Stimulated activated CD4-positive, alpha-beta T cell treated with anti-CD3 and anti-CD28 coated beads, Interleukin-12 subunit alpha, Interleukin-12 subunit beta, amount 100 ng/mL, for 48 hours (primary cell): ENCODE data around the gene MS4A3.
"Not testable (repeated sequence)": the region's sequence is repeated elsewhere in the genome, so short reads cannot be mapped to it uniquely, and the experiment has no call there.

Source experiments
- DNase-seq, 3 donors: peaks; one replicate each; pipeline ENCODE4 v3.0.0-alpha.2; 2020; ENCODE audit warnings: low read depth in 2 of 3, low spot score in 1 of 3

Gene MS4A3, protein sequence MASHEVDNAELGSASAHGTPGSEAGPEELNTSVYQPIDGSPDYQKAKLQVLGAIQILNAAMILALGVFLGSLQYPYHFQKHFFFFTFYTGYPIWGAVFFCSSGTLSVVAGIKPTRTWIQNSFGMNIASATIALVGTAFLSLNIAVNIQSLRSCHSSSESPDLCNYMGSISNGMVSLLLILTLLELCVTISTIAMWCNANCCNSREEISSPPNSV

DNA sequence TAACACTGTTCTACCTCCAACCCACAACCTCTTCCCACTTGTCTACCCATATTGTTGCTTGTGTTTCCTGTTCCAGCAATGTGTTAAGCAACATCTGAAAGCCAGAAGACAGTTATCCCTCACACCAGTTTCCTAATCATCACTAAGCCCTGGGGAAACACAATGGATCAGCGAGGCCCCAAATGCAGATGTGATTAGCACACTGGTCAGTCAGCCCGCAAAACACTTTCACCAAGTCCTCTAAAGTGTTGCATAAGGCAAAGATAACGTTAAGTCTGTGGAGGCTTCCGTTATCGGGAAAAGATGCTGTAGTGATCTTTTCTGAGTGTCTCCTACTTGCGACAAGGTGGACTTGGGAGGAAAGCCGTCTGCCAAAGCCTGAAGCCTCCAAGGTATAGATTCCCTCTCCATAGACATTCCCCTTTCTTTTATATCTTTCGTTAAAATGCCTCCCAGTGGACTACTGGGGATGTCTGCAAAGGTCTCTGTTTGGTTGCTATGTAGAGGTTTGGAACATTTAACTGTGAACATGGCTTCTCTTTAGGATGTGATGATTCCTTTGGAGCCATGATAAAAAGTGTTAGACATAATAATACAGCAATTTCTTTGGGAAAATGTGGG lies at the start of gene MS4A3:
MS4A3 (plus strand) TSS at position 317 of the 621 bp plus-strand sequence. CDS start 4,496 bp downstream, outside the sequence.
- DNase-seq, result no peak

DNA sequence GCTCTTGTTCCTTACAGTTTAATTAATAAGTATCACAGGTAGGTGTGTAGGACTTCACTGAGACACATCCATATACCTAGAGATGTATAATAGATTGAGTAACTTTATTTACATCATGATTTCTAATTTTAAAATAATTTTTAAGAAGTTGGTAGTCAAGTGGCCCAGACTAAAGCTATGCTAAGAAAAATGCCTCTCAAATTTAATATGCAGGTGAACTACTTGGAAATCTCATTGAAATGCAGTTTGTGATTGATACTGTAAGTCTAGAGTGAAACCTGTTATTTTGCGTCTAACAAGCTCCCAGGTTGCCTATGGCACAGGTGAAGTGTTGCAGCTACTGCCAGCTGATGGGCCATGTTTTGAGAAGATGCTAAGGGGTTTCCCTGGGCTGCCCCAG lies 39.6 kb upstream of the MS4A3 start, which contains the start of gene OOSP4B:
OOSP4B (plus strand) TSS at position 301 of the 400 bp plus-strand sequence.
- DNase-seq, result no peak

DNA sequence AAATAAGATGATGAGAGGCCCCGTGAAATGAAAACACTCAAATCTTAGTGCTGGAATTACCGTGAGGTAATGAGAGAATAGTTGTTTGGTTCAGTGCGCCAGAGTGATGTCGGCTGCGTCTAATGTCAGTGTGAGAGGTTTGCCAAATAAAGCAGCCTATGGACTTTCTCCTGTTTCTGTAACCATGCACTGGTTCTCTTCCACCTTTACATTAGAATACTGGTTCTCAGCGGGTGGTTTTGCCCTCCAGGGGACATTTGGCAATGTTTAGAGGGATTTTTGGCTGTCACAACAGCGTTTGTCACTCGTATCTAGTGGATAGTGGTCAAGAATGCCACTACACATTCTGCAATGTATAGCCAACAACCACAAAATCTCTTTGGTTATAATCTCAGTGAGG lies 38.4 kb upstream of the MS4A3 start:
- DNase-seq, result no peak

DNA sequence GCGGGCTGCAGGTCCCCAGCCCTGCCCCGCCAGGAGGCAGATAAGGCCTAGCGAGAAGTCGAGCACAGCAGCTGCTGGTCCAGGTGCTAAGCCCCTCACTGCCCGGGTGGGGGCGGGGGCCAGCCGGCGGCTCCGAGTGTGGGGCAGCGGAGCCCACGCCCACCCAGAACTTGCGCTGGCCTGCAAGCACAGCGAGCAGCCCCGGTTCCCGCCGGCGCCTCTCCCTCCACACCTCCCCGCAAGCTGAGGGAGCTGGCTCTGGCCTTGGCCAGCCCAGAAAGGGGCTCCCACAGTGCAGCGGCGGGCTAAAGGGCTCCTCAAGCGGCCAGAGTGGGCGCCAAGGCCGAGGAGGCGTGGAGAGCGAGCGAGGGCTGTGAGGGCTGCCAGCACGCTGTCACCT lies 36.1 kb upstream of the MS4A3 start:
- not testable (repeated sequence) for DNase-seq

DNA sequence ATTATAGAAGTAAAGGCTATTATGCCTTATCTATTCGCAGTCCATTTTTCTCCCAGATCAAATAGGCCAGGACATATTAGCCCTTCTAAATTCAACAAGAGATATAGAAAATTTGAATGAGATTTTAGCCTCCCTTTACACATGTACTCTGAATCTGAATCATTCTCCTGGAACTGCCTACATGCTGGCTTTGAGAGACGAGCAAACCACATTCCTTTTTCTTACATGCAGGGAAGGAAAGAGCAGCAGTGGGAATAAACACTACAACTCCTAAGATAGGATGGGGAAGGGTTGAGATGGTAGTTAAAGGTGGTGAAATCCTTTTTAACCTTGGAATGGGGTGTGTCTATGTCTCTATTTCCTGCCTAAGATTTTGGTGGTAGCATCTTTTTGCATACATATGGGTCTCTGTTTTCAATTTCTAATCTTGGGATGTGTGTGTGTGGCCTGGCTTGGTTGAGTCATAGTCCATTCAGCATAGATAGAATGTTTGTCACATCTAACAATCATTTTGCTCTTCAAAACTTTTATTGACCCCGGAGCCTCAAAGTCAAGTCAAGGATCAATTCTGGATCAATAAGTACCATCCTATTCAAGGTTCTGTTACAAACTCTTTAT lies 27.3 kb upstream of the MS4A3 start:
- no peak for DNase-seq

DNA sequence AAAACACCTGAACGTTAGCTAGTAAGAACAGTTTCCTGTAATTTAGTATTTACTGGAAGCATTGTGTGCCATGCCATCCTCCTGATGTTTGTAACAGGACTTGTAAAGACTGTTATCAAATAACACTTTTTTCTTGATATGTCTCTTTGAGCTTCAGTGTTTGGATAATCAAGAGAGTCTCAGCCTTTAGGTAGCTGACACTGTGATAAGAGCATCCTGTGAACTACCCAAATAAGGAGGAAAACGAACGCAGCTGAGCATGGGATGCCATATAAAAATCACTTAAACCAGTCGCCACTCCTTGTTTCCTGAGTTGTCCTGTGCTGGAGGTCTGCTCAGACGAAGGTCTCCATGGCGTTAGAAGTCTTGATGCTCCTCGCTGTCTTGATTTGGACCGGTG lies 16.4 kb upstream of the MS4A3 start, which contains the start of gene OOSP2:
OOSP2 (plus strand) TSS at position 301 of the 400 bp plus-strand sequence; CDS start at position 352, 51 bp downstream.
- DNase-seq, result no peak

DNA sequence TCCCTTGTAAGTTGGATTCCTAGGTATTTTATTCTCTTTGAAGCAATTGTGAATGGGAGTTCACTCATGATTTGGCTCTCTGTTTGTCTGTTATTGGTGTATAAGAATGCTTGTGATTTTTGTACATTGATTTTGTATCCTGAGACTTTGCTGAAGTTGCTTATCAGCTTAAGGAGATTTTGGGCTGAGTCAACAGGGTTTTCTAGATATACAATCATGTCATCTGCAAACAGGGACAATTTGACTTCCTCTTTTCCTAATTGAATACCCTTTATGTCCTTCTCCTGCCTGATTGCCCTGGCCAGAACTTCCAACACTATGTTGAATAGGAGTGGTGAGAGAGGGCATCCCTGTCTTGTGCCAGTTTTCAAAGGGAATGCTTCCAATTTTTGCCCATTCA lies 6.0 kb upstream of the MS4A3 start:
- DNase-seq, result not testable (repeated sequence)

DNA sequence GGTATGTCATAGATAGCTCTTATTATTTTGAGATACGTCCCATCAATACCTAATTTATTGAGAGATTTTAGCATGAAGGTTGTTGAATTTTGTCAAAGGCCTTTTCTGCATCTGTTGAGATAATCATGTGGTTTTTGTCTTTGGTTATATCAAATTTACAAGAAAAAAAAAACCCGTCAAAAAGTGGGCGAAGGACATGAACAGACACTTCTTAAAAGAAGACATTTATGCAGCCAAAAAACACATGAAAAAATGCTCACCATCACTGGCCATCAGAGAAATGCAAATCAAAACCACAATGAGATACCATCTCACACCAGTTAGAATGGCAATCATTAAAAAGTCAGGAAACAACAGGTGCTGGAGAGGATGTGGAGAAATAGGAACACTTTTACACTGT lies 5.6 kb upstream of the MS4A3 start:
- not testable (repeated sequence) for DNase-seq

DNA sequence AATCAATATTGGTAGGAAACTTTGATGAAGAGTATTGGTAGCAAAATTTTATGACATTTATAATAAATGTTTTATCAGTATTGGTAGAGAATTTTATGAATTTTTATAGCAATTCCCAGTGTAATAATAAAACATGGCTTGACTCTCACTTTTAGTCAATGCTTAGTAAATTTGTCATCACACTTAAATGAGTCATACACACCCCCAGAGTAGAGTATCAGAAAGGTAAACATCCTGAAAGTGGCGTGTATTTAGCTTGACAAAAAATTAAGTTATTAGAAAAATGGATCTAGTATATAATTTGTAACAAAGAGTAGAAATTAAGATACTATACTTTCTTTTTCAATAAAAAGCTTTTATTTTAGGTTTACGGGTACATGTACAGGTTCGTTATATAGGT lies 2.6 kb downstream of the MS4A3 start:
- no peak for DNase-seq

DNA sequence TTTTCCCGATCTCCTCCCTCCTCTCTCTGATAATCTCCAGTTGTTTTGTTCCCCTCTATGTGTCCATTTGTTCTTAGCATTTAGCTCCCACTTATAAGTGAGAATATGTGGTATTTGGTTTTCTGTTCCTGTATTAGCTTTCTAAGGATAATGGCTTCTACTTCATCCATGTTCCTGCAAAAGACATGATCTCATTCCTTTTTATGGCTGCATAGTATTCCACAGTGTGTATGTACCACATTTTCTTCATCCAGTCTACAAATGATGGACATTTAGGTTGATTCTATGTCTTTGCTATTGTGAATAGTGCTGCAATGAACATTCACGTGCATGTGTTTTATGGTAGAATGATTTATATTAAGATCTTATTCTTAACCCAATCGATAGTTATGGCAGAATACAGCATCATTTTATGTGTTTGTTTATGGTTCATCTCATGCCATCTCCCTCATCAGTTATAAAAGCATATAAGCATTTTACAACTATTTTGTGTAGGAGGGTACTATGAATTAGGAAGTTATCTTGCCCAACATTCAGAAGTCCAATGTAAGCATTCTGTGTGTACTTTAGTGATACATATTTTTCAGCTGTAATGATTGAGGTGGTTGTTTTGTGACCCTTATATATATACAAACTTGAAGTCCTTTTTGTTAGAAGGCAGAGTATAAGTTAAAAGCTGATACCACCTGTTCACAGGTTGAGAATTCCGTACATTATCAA lies 3.2 kb downstream of the MS4A3 start:
- no peak for DNase-seq

DNA sequence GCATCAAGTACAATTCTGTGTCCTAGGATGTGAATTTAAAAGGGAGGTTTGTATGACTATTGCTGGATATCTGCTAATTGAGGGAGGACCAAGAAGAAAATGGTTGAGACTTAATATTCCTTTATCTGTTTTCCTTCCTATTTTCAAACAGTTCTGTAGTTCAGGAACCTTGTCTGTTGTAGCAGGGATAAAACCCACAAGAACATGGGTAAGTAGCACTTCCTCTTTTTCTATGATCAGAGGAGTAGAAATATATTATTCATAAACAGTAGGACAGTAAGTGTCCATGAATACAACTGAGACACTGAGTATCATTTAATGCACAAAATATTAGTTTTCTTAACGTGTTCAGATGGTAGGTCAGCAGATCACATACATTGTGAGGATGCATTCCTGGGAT lies 7.6 kb downstream of the MS4A3 start:
- no peak for DNase-seq

DNA sequence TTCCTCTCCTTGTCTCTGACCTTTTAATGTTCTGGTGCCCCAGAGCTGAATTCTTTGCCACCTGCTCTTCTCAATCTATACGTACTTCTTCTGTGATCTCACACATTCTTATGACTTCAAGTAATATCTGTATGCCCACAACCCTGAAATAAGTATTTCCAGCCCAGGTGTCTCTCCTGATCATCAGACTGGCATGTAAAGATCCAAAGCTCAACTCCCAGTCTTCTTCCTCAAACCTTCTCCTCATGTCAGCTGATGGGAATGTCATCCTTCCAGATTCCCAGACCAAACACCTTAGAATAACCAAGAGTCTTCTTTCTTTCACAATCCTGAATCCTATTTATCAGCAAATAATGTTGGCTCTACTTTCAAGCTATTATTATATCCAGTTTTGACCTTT lies 9.3 kb downstream of the MS4A3 start:
- no peak for DNase-seq

DNA sequence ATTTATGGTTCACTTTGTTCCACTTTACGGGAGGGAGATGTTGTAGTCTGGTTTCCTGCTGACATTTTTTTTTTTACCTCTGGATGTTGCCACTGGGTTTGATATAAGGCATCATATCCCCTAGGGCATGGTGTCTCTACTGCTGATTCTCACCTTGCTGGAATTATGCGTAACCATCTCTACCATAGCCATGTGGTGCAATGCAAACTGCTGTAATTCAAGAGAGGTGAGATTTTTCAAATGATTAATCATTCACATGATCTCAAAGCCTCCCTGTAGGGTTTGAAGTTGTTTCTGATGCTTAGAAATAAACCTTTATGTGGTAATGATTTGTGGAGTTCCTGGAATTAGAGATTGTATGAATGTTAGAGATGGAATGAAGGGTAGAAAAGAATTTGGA lies 13.0 kb downstream of the MS4A3 start:
- no peak for DNase-seq

DNA sequence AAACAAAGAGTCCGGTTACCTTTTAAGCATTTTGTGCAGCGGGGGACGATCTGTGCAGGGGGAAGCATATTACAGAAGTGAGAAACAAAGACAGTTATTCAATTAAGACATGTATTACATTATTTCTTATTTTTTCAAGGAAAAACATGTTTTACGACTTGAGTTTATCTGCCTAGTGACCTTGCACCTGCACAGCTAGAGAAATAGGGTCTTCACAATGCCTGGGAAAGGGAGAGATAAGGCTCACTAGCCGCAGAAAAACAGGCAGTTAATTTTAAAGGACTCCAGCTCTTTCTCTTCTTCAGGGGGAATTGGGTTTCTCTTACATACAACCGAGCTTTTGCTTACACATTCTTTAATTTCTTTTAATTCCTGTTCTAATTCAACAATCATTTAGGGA lies 15.2 kb downstream of the MS4A3 start:
- not testable (repeated sequence) for DNase-seq

DNA sequence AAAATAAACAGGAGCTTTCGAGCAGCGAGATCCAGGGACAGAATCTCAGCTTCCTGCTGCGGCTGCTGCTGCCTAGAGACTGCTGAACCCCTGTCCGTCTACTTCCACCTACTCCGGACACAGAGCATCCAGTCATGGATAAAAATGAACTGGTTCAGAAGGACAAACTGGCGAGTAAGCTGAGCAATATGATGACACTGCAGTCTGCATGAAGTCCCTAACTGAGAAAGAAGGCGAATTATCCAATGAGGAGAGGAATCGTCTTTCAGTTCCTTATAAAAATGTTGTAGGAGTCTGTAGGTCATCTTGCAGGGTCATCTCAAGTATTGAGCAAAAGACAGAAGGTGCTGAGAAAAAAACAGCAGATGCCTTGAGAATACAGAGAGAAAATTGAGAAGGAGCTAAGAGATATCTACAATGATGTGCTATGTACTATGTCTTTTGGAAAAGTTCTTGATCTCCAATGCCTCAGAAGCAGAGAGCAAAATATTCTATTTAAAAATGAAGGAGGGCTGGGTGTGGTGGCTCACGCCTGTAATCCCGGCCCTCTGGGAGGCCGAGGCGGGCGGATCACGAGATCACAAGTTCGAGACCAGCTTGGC lies 20.9 kb downstream of the MS4A3 start:
- DNase-seq, result no peak

DNA sequence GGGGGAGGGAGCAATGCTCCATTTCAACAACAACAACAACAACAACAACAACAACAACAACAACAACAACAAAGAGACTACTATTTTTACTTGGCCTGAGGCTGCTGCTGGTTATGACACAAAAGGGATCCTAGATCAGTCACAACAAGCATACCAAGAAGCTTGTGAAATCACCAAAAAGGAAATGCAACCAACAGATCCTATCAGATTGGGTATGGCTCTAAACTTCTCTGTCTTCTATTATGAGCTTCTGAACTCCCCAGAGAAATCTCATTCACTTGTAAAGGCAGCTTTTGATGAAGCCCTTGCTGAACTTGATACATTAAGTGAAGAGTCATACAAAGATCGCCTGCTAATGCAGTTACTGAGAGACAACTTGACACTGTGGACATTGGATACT lies 21.5 kb downstream of the MS4A3 start:
- no peak for DNase-seq

DNA sequence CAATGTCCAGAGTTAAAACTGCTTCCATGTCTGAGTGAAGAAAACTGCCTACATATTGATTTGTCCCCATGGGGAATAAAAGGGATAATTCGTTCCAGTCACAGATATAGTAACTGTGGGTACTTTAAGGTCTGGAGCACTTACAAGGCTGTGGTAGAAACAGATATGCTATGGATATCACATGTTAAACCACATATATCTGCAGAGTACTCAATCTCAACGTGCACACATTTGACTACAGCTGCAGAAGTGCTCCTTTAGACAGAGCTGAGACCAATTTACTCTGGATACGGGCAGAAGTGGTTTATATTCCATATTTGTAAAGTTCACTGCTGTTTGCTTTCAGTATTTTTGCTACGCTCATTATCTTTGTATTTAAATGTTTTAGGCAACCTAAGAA lies 22.3 kb downstream of the MS4A3 start:
- DNase-seq, result no peak

DNA sequence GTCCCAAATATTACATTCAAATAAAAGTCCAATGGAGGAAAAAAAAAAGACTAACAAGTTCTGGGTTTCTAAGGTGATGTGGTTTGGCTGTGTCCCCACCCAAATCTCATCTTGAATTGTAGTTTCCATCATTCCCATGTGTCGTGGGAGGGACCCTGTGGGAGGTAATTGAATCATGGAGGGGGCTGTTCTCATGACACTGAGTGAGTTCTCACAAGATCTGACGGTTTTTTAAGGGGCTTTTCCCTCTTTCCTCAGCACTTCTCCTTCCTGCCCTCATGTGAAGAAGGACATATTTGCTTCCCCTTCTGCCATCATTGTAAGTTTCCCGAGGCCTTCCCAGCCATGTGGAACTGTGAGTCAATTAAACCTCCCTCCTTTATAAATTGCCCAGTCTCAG lies 24.1 kb downstream of the MS4A3 start:
- no peak for DNase-seq

DNA sequence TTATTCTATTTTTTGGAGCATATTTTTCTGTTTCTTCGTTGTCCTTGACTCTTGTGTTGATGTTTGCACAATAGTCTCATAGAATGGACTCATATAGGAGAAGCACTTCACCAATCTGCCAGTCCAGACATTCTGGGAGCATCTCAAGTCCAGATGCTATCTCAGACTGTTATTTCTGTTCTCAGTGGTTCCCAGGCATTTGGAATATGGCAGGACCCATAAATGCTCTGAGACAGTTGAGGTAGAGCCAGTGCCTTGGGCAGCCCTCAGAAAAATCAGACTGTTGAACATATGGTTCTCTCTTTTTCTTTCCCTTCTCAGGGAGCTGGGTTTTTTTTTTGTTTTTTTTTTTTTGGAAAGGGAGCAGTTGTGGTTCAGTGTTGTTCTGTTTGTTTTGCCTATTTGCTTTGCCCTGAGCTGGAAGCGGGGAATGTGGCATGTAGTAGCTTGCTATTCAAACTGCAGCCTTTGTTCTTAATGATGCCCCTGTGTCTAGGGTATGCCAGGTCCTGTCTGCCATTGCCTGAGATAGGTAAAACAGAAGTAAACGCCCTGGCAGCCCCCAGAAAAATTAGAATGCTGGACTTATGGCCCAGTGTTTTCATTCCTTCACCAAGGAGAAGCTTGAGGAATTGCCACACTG lies 28.3 kb downstream of the MS4A3 start:
- no peak for DNase-seq

DNA sequence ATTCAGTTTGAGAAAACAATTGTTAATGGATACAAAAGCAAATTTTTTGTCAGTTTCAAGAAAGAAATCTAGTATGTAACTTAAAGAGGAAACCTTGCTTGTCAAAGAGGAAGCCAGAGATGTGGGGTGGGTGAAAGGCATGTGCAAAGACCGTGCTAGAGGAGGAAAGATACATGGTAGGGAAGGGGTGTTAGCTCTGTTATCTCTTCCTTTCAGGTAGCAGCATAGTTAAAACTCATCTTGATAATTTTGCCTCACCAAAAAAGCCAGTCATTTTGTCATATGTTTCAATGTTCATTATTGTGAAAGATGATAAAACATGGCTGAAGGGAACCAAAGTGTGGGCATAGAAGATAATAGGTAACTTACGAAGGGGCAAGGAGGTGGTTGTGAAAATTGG lies 29.4 kb downstream of the MS4A3 start:
- no peak for DNase-seq

DNA sequence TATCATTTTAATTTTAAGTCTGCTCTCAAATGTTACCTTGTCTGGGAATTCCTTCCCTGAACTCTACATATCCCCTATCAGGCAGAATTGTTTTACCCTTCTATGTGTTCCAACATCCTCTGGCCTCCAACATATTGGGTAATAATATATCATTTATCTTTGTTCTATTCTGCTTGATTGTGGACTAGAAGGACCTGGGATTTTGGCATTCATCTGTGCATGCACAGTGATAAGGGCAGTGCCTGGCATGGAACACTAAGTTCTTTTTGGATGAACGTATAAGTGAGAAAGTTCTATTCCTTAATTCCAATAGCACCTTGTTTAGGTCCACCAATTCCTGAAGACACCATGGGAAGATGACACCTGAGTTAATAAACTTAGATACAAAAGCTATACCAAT lies 30.8 kb downstream of the MS4A3 start:
- DNase-seq, result no peak
